ENCODE data around the gene PXYLP1.

The PXYLP1 gene

GRCh38 chr3:141242377-141243092 lies 10.9 kb downstream of the PXYLP1 start:
- no peak for FAIRE-seq
- DNase-seq (ENCODE audit: insufficient read length, low spot score), result no peak
- TF ChIP-seq POU2F2 (IDR thresholded peaks at IDR 0.05; ENCODE audit: low read depth, low read length) (no peak), POLR2A (IDR thresholded peaks at IDR 0.05; ENCODE audit: low read depth, low read length) (no peak), SPI1 (IDR thresholded peaks at IDR 0.05; ENCODE audit: low read depth, low read length) (no peak), TAF1 (IDR thresholded peaks at IDR 0.05; ENCODE audit: low read depth, low read length) (no peak), POLR2AphosphoS5 (IDR thresholded peaks at IDR 0.05; ENCODE audit: low read depth, low read length) (no peak), PAX5 (IDR thresholded peaks at IDR 0.05; ENCODE audit: insufficient read depth, low read length, severe bottlenecking) (no peak)

DNA sequence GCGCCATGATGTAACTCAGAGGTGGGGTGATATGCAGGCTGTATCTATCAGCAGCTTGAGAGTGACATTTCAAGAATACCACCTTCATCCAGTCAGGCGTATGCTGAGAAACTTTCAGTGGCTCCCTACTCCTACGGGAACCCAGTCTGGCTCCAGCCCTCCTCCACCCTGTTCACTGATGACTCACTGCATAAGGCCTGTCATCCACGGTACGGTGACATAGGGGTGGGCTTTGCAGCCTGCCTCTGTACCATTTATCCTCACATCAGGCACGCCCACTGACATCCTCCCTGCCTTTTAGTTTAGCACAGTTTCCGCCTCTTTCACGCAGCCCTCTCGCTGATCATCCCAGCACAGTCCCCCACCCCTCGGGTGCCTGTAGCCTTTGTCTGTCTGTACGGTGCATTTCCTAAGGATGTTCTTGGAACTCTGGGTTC lies 11.7 kb downstream of the PXYLP1 start:
- FAIRE-seq (no peak), DNase-seq (ENCODE audit: insufficient read length, low spot score) (no peak)
- TF ChIP-seq POLR2AphosphoS5 (IDR thresholded peaks at IDR 0.05; ENCODE audit: low read depth, low read length) (no peak), PAX5 (IDR thresholded peaks at IDR 0.05; ENCODE audit: insufficient read depth, low read length, severe bottlenecking) (no peak), SPI1 (IDR thresholded peaks at IDR 0.05; ENCODE audit: low read depth, low read length) (no peak), POLR2A (IDR thresholded peaks at IDR 0.05; ENCODE audit: low read depth, low read length) (no peak), POU2F2 (IDR thresholded peaks at IDR 0.05; ENCODE audit: low read depth, low read length) (no peak), TAF1 (IDR thresholded peaks at IDR 0.05; ENCODE audit: low read depth, low read length) (no peak)

- DNase-seq (ENCODE audit: insufficient read length, low spot score) (no peak), FAIRE-seq (no peak)
- TF ChIP-seq POLR2A (IDR thresholded peaks at IDR 0.05; ENCODE audit: low read depth, low read length) (no peak), PAX5 (IDR thresholded peaks at IDR 0.05; ENCODE audit: insufficient read depth, low read length, severe bottlenecking) (no peak), POU2F2 (IDR thresholded peaks at IDR 0.05; ENCODE audit: low read depth, low read length) (no peak), SPI1 (IDR thresholded peaks at IDR 0.05; ENCODE audit: low read depth, low read length) (no peak), TAF1 (IDR thresholded peaks at IDR 0.05; ENCODE audit: low read depth, low read length) (no peak)
These were observed 14.8 kb downstream of the PXYLP1 start for GRCh38 chr3:141246224-141246957.

DNA sequence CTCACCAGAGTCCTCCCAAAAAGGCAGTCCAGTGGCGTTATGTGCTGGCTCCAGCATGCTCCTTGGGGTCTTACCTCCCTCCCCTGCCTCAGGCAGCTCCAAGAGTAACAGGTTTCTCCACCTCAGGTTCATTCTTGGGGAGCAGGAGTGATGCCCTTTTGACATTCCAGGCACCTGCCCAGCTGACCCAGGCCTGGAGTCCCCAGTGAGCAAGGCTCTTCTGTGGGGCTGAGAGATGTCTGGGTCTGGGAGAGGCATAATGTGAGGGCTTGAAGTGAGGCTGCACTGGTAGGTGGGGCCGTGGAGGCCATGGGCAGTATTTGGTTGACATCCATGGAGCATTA lies 15.3 kb downstream of the PXYLP1 start:
- FAIRE-seq, result no peak
- DNase-seq (ENCODE audit: insufficient read length, low spot score), result no peak

GRCh38 chr3:141248064-141248463 lies 16.4 kb downstream of the PXYLP1 start:
- DNase-seq (ENCODE audit: insufficient read length, low spot score) (no peak), FAIRE-seq (no peak)
- TF ChIP-seq POLR2A (IDR thresholded peaks at IDR 0.05; ENCODE audit: low read depth, low read length), result no peak
- TF ChIP-seq TAF1 (IDR thresholded peaks at IDR 0.05; ENCODE audit: low read depth, low read length), result no peak
- TF ChIP-seq POU2F2 (IDR thresholded peaks at IDR 0.05; ENCODE audit: low read depth, low read length), result no peak
- TF ChIP-seq POLR2AphosphoS5 (IDR thresholded peaks at IDR 0.05; ENCODE audit: low read depth, low read length), result no peak
- no peak for TF ChIP-seq PAX5 (IDR thresholded peaks at IDR 0.05; ENCODE audit: insufficient read depth, low read length, severe bottlenecking)
- no peak for TF ChIP-seq SPI1 (IDR thresholded peaks at IDR 0.05; ENCODE audit: low read depth, low read length)

More for the DNA sequence above, 15.3 kb downstream of the PXYLP1 start:
- no peak for TF ChIP-seq POLR2A (IDR thresholded peaks at IDR 0.05; ENCODE audit: low read depth, low read length)
- TF ChIP-seq POLR2AphosphoS5 (IDR thresholded peaks at IDR 0.05; ENCODE audit: low read depth, low read length), result no peak
- TF ChIP-seq PAX5 (IDR thresholded peaks at IDR 0.05; ENCODE audit: insufficient read depth, low read length, severe bottlenecking), result no peak
- TF ChIP-seq POU2F2 (IDR thresholded peaks at IDR 0.05; ENCODE audit: low read depth, low read length), result no peak
- TF ChIP-seq TAF1 (IDR thresholded peaks at IDR 0.05; ENCODE audit: low read depth, low read length), result no peak
- no peak for TF ChIP-seq SPI1 (IDR thresholded peaks at IDR 0.05; ENCODE audit: low read depth, low read length)

DNA sequence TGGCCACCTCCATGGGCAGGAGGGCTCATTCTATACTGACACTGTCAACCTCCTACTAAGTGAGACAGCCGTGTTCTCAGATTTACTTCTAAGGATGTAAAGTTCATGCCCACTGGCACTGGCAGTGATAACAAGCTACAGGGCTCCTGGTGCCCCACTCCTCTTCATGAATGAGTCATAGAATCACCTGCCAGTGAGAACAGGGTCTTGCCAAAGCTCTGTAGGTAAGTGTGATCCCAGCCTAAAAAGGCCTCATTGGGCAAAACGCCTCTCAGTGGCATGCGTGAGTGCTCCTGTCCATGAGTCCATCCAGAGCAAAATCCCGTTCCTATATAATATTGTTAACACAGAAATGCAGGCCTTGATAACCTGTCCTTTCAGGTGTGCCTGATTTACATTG lies 17.4 kb downstream of the PXYLP1 start:
- no peak for FAIRE-seq
- DNase-seq (ENCODE audit: insufficient read length, low spot score), result no peak
- TF ChIP-seq PAX5 (IDR thresholded peaks at IDR 0.05; ENCODE audit: insufficient read depth, low read length, severe bottlenecking) (no peak), POLR2AphosphoS5 (IDR thresholded peaks at IDR 0.05; ENCODE audit: low read depth, low read length) (no peak), POLR2A (IDR thresholded peaks at IDR 0.05; ENCODE audit: low read depth, low read length) (no peak), SPI1 (IDR thresholded peaks at IDR 0.05; ENCODE audit: low read depth, low read length) (no peak), POU2F2 (IDR thresholded peaks at IDR 0.05; ENCODE audit: low read depth, low read length) (no peak), TAF1 (IDR thresholded peaks at IDR 0.05; ENCODE audit: low read depth, low read length) (no peak)

DNA sequence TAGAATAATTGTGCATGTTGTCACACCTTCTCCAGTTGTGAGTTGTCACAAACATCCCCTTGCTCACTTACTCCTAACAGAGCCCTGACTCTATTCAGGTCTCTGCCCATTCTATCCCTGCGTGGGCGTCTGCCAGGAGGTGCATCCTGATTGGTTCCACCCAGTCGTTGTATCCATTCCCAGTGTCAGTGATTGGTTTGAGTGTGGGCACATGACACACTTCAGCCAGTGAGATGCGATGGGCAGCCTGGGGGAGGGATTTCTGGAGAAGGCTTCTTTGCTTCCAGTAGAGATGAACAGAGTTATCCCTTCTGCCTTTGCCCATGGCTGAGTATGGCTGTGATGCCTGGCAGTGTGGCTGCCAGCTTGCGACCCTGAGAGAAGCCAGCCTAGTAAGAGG lies 18.7 kb downstream of the PXYLP1 start:
- TF ChIP-seq SPI1 (IDR thresholded peaks at IDR 0.05; ENCODE audit: low read depth, low read length), result no peak
- no peak for TF ChIP-seq POLR2A (IDR thresholded peaks at IDR 0.05; ENCODE audit: low read depth, low read length)
- no peak for TF ChIP-seq PAX5 (IDR thresholded peaks at IDR 0.05; ENCODE audit: insufficient read depth, low read length, severe bottlenecking)
- TF ChIP-seq TAF1 (IDR thresholded peaks at IDR 0.05; ENCODE audit: low read depth, low read length), result no peak
- TF ChIP-seq POLR2AphosphoS5 (IDR thresholded peaks at IDR 0.05; ENCODE audit: low read depth, low read length), result no peak
- TF ChIP-seq POU2F2 (IDR thresholded peaks at IDR 0.05; ENCODE audit: low read depth, low read length), result no peak
- FAIRE-seq, result no peak

GRCh38 chr3:141250828-141251227 lies 19.2 kb downstream of the PXYLP1 start:
- TF ChIP-seq POLR2AphosphoS5 (IDR thresholded peaks at IDR 0.05; ENCODE audit: low read depth, low read length), result no peak
- TF ChIP-seq POLR2A (IDR thresholded peaks at IDR 0.05; ENCODE audit: low read depth, low read length), result no peak
- TF ChIP-seq POU2F2 (IDR thresholded peaks at IDR 0.05; ENCODE audit: low read depth, low read length), result no peak
- no peak for TF ChIP-seq SPI1 (IDR thresholded peaks at IDR 0.05; ENCODE audit: low read depth, low read length)
- TF ChIP-seq PAX5 (IDR thresholded peaks at IDR 0.05; ENCODE audit: insufficient read depth, low read length, severe bottlenecking), result no peak
- TF ChIP-seq TAF1 (IDR thresholded peaks at IDR 0.05; ENCODE audit: low read depth, low read length), result no peak
- DNase-seq (ENCODE audit: insufficient read length, low spot score), result no peak

More for the DNA sequence above, 18.7 kb downstream of the PXYLP1 start:
- no peak for DNase-seq (ENCODE audit: insufficient read length, low spot score)

DNA sequence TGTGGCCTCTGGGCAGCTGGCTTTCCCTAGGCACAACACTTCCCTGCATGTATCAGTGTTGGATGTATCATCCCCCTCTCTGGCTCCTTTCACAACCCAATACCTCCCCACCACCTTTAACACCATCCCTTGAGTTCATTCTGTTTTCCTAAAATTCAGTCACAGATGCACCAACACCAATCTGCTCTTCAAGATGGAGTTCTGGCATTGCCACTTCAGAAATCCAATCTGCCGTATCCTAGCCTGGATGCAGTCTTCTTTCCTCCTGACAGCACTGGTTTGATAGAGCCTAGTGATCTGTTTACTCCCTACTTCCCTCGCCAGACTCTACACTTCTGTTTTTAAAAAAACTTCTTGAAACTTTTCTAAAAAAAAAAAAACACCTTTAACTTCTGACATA lies 21.7 kb downstream of the PXYLP1 start:
- no peak for DNase-seq (ENCODE audit: insufficient read length, low spot score)
- FAIRE-seq, result no peak
- TF ChIP-seq POLR2A (IDR thresholded peaks at IDR 0.05; ENCODE audit: low read depth, low read length) (no peak), PAX5 (IDR thresholded peaks at IDR 0.05; ENCODE audit: insufficient read depth, low read length, severe bottlenecking) (no peak), POLR2AphosphoS5 (IDR thresholded peaks at IDR 0.05; ENCODE audit: low read depth, low read length) (no peak), TAF1 (IDR thresholded peaks at IDR 0.05; ENCODE audit: low read depth, low read length) (no peak), SPI1 (IDR thresholded peaks at IDR 0.05; ENCODE audit: low read depth, low read length) (no peak), POU2F2 (IDR thresholded peaks at IDR 0.05; ENCODE audit: low read depth, low read length) (no peak)

More at GRCh38 chr3:141250828-141251227, 19.2 kb downstream of the PXYLP1 start:
- FAIRE-seq, result no peak
